Measurements from ENCODE around the gene ZDHHC11. TPM values are rescaled to one million over a fixed set of nuclear protein-coding genes. Genes with fewer than 3 reads are reported as not detected.
"Not testable (repeated sequence)": the region's sequence is repeated elsewhere in the genome, so short reads cannot be mapped to it uniquely, and the experiment has no call there.

ZDHHC11 gene
- total RNA-seq, 6 donors from 2014 or later, result 18.9 to 64.6 (median 27.5) TPM

- no peak overlapping the region for H3K4me3 ChIP-seq
- no peaks in the 10 kb centered on the region for H3K9me3 ChIP-seq
- H3K27ac ChIP-seq, result no peak overlapping the region
- no peaks in the 10 kb centered on the region for H3K4me1 ChIP-seq
- TF ChIP-seq POLR2AphosphoS5 (IDR thresholded peaks at IDR 0.05) (no peak), EP300 (IDR thresholded peaks at IDR 0.05) (no peak), POLR2A (IDR thresholded peaks at IDR 0.05) (no peak)
- DNase-seq (peak; percentile 25 to 34), ATAC-seq (ENCODE audit: low FRiP score in 2 of 2) (no peak)
- WGBS, 2 donors, result 85% methylated on average over 42 of the region's 42 CpGs
- H3K36me3 ChIP-seq, result no peaks in the 10 kb centered on the region
- no peaks in the 10 kb centered on the region for H3K27me3 ChIP-seq
These were observed 73.7 kb downstream of the ZDHHC11 start for GRCh38 chr5:776862-777711.

- Histone ChIP-seq H3K4me3 (no peak overlapping the region), H3K36me3 (no peaks in the 10 kb centered on the region), H3K4me1 (no peaks in the 10 kb centered on the region), H3K27ac (no peak overlapping the region), H3K9me3 (no peaks in the 10 kb centered on the region), H3K27me3 (no peaks in the 10 kb centered on the region)
- 89 to 97% methylated on average over 13 to 20 of the region's 20 CpGs for WGBS, 2 donors
- ATAC-seq (ENCODE audit: low FRiP score in 2 of 2) (no peak), DNase-seq (peak; percentile 22 to 60)
- TF ChIP-seq POLR2AphosphoS5 (IDR thresholded peaks at IDR 0.05) (no peak), EP300 (IDR thresholded peaks at IDR 0.05) (no peak), CTCF (IDR thresholded peaks at IDR 0.05) (no peak), POLR2A (IDR thresholded peaks at IDR 0.05) (no peak)
These were observed 74.6 kb downstream of the ZDHHC11 start for GRCh38 chr5:775961-776861.

- 85 to 100% methylated on average over 2 to 9 of the region's 9 CpGs for WGBS, 2 donors
- not testable (repeated sequence) for H3K27ac ChIP-seq; H3K27me3 ChIP-seq; H3K4me1 ChIP-seq; ATAC-seq (ENCODE audit: low FRiP score in 2 of 2); H3K4me3 ChIP-seq; H3K9me3 ChIP-seq; H3K36me3 ChIP-seq
- peak; percentile 21 to 42 for DNase-seq
These were observed 75.2 kb downstream of the ZDHHC11 start for GRCh38 chr5:775595-775960.

GRCh38 chr5:774854-775505 lies 75.8 kb downstream of the ZDHHC11 start:
- H3K9me3 ChIP-seq; H3K4me1 ChIP-seq; H3K27me3 ChIP-seq; H3K4me3 ChIP-seq; ATAC-seq (ENCODE audit: low FRiP score in 2 of 2); H3K27ac ChIP-seq; H3K36me3 ChIP-seq: not testable (repeated sequence)
- DNase-seq, result peak; percentile 23 to 70
- 78 to 91% methylated on average over 5 to 18 of the region's 18 CpGs for WGBS, 2 donors

- WGBS, 2 donors, result 87 to 100% methylated on average over 2 to 6 of the region's 6 CpGs
- peak; percentile 24 to 39 for DNase-seq
- not testable (repeated sequence) for ATAC-seq (ENCODE audit: low FRiP score in 2 of 2); H3K36me3 ChIP-seq; H3K4me3 ChIP-seq; H3K4me1 ChIP-seq; H3K27ac ChIP-seq; H3K27me3 ChIP-seq; H3K9me3 ChIP-seq
These were observed 76.5 kb downstream of the ZDHHC11 start for GRCh38 chr5:774304-774703.

- Histone ChIP-seq H3K27ac (no peak overlapping the region), H3K36me3 (no peaks in the 10 kb centered on the region), H3K27me3 (no peaks in the 10 kb centered on the region), H3K4me1 (no peaks in the 10 kb centered on the region), H3K9me3 (no peaks in the 10 kb centered on the region), H3K4me3 (no peak overlapping the region)
- TF ChIP-seq POLR2A (IDR thresholded peaks at IDR 0.05), result no peak
- no peak for TF ChIP-seq EP300 (IDR thresholded peaks at IDR 0.05)
- TF ChIP-seq CTCF (IDR thresholded peaks at IDR 0.05), result no peak
- no peak for TF ChIP-seq POLR2AphosphoS5 (IDR thresholded peaks at IDR 0.05)
- DNase-seq (peak; percentile 21 to 67), ATAC-seq (ENCODE audit: low FRiP score in 2 of 2) (no peak)
- WGBS, 2 donors, result 93 to 100% methylated on average over 1 to 11 of the region's 12 CpGs
These were observed 77.1 kb downstream of the ZDHHC11 start for GRCh38 chr5:773517-774264.

GRCh38 chr5:772931-773330 lies 77.9 kb downstream of the ZDHHC11 start:
- not testable (repeated sequence) for H3K4me1 ChIP-seq; H3K36me3 ChIP-seq; ATAC-seq (ENCODE audit: low FRiP score in 2 of 2); H3K4me3 ChIP-seq; H3K27me3 ChIP-seq; H3K27ac ChIP-seq; H3K9me3 ChIP-seq
- DNase-seq, result peak; percentile 20 to 40
- 77 to 84% methylated on average over 13 of the region's 13 CpGs for WGBS, 2 donors

GRCh38 chr5:772547-772890 lies 78.3 kb downstream of the ZDHHC11 start:
- DNase-seq, result peak in 1 of 2 donors; percentile 27
- not testable (repeated sequence) for H3K27me3 ChIP-seq; ATAC-seq (ENCODE audit: low FRiP score in 2 of 2); H3K4me3 ChIP-seq; H3K9me3 ChIP-seq; H3K36me3 ChIP-seq; H3K27ac ChIP-seq; H3K4me1 ChIP-seq
- WGBS, 2 donors, result 76 to 91% methylated on average over 4 to 5 of the region's 14 CpGs

GRCh38 chr5:771841-772546 lies 78.8 kb downstream of the ZDHHC11 start:
- 62 to 78% methylated on average over 7 to 17 of the region's 31 CpGs for WGBS, 2 donors
- not testable (repeated sequence) for H3K4me3 ChIP-seq; H3K27me3 ChIP-seq; H3K4me1 ChIP-seq; H3K27ac ChIP-seq; H3K36me3 ChIP-seq; ATAC-seq (ENCODE audit: low FRiP score in 2 of 2); H3K9me3 ChIP-seq
- DNase-seq, result peak; percentile 22

All from upper lobe of left lung (tissue), 6 donors.